Measurements from ENCODE around the gene GGA3.
A peak's percentile ranks its signal among the peaks of the same experiment; 100 is the strongest.
"Not testable (repeated sequence)": the region's sequence is repeated elsewhere in the genome, so short reads cannot be mapped to it uniquely, and the experiment has no call there.

The GGA3 gene

GRCh38 chr17:75260641-75261335 lies 618 bp downstream of the GGA3 start:
- peaks cover 29% of the 10 kb centered on the region for H3K4me1 ChIP-seq (ENCODE audit: control insufficient read depth, insufficient read depth, low read length)
- peak overlapping the region; percentile 99 for H3K9ac ChIP-seq (ENCODE audit: low read length)
- peaks cover 18% of the 10 kb centered on the region for H3K36me3 ChIP-seq (ENCODE audit: control insufficient read depth, insufficient read depth, low read length, severe bottlenecking)
- H3K4me3 ChIP-seq (ENCODE audit: low read length) = peak overlapping the region; percentile 98
- no peak for DNase-seq (ENCODE audit: low read depth)
- H3K9me3 ChIP-seq (ENCODE audit: control insufficient read depth, low read length) = no peaks in the 10 kb centered on the region
- H3K27me3 ChIP-seq (replicated peaks; ENCODE audit: control insufficient read depth, insufficient read depth, low read length) = no peaks in the 10 kb centered on the region

DNA sequence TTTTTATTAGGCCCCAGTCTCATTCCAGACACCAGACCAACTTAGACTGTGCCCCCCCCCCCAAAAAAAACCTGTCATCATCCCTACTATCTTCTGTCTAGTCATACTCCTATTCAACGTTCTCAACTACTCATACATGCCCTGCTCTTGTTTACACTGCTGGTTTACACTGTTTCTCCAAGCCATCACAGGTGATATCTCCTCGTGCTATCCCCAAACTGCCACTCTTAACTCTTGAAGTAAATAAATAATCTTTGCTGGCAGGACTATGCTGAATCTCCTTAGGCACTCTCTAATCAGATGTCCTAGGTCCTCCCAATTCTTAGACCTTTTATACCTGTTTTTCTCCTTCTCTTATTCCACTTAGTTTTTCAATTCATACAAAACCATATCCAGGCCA lies 4.2 kb downstream of the GGA3 start:
- not testable (repeated sequence) for H3K9ac ChIP-seq (ENCODE audit: low read length); DNase-seq (ENCODE audit: low read depth); H3K9me3 ChIP-seq (ENCODE audit: control insufficient read depth, low read length); H3K27me3 ChIP-seq (replicated peaks; ENCODE audit: control insufficient read depth, insufficient read depth, low read length); H3K4me3 ChIP-seq (ENCODE audit: low read length); H3K36me3 ChIP-seq (ENCODE audit: control insufficient read depth, insufficient read depth, low read length, severe bottlenecking)
- peaks cover 23% of the 10 kb centered on the region for H3K4me1 ChIP-seq (ENCODE audit: control insufficient read depth, insufficient read depth, low read length)

DNA sequence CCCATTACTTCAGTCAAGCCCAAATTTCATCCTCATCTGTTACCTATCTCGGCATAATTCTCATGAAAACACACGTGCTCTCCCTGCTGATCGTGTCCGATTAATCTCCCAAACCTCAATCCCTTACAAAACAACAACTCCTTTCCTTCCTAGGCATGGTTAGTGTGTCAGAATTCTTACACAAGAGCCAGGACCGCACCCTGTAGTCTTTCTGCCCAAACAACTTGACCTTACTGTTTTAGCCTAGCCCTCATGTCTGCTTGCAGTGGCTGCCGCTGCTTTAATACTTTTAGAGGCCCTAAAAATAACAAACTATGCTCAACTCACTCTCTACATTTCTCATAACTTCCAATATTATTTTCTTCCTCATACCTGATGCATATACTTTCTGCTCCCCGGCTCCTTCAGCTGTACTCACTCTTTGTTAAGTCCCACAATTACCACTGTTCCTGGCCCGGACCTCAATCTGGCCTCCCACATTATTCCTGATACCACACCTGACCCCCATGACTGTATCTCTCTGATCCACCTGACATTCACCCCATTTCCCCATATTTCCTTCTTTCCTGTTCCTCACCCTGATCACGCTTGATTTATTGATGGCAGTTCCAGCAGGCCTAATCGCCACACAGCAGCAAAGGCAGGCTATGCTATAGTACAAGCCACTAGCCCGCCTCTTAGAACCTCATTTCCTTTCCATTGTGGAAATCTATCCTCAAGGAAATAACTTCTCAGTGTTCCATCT lies 5.3 kb downstream of the GGA3 start:
- not testable (repeated sequence) for H3K9me3 ChIP-seq (ENCODE audit: control insufficient read depth, low read length); DNase-seq (ENCODE audit: low read depth); H3K27me3 ChIP-seq (replicated peaks; ENCODE audit: control insufficient read depth, insufficient read depth, low read length); H3K36me3 ChIP-seq (ENCODE audit: control insufficient read depth, insufficient read depth, low read length, severe bottlenecking); H3K4me3 ChIP-seq (ENCODE audit: low read length); H3K9ac ChIP-seq (ENCODE audit: low read length)
- H3K4me1 ChIP-seq (ENCODE audit: control insufficient read depth, insufficient read depth, low read length) = peaks cover 22% of the 10 kb centered on the region

DNA sequence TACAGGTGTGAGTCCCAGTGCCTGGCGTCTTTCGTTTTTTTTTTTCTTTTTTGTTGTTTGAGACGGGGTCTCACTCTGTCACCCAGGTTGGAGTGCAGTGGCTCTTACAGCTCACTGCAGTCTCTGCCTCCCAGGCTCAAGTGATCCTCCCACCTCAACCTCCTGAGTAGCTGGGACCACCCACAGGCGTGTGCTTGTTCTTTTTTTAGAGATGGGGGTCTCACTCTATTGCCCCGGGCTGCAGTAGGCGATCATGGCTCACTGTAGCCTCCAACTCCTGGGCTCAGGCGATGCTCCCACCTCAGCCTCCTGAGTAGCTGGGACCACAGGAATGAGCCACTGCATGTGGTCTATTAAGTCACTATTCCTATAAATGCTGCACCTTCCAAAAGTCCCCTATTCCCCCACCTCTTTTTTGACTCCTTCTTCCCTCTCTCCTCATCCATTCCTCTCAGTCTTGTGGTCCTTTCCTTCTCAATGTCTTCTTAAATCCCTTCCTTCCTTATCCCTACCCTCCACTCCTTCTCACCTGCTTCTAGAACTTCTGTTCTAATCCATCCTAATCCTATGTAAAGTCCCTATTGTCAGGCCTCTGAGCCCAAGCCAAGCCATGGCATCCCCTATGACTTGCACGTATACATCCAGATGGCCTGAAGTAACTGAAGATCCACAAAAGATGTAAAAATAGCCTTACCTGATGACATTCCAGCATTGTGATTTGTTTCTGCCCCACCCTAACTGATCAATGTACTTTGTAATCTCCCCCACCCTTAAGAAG lies 9.2 kb downstream of the GGA3 start:
- no peaks in the 10 kb centered on the region for H3K27me3 ChIP-seq (replicated peaks; ENCODE audit: control insufficient read depth, insufficient read depth, low read length)
- DNase-seq (ENCODE audit: low read depth) = no peak
- H3K36me3 ChIP-seq (ENCODE audit: control insufficient read depth, insufficient read depth, low read length, severe bottlenecking) = no peaks in the 10 kb centered on the region
- H3K4me1 ChIP-seq (ENCODE audit: control insufficient read depth, insufficient read depth, low read length) = peaks cover 24% of the 10 kb centered on the region
- no peak overlapping the region for H3K9ac ChIP-seq (ENCODE audit: low read length)
- H3K4me3 ChIP-seq (ENCODE audit: low read length) = no peak overlapping the region
- H3K9me3 ChIP-seq (ENCODE audit: control insufficient read depth, low read length) = no peaks in the 10 kb centered on the region

GRCh38 chr17:75250009-75250471 lies 11.4 kb downstream of the GGA3 start:
- no peaks in the 10 kb centered on the region for H3K9me3 ChIP-seq (ENCODE audit: control insufficient read depth, low read length)
- no peaks in the 10 kb centered on the region for H3K27me3 ChIP-seq (replicated peaks; ENCODE audit: control insufficient read depth, insufficient read depth, low read length)
- H3K4me1 ChIP-seq (ENCODE audit: control insufficient read depth, insufficient read depth, low read length) = peaks cover 30% of the 10 kb centered on the region
- peaks cover 17% of the 10 kb centered on the region for H3K36me3 ChIP-seq (ENCODE audit: control insufficient read depth, insufficient read depth, low read length, severe bottlenecking)
- H3K4me3 ChIP-seq (ENCODE audit: low read length) = peak overlapping the region; percentile 75
- peak overlapping the region; percentile 55 for H3K9ac ChIP-seq (ENCODE audit: low read length)
- DNase-seq (ENCODE audit: low read depth) = peak; percentile 76

GRCh38 chr17:75249564-75249963 lies 11.8 kb downstream of the GGA3 start:
- Histone ChIP-seq H3K4me1 (ENCODE audit: control insufficient read depth, insufficient read depth, low read length) (peaks cover 30% of the 10 kb centered on the region), H3K36me3 (ENCODE audit: control insufficient read depth, insufficient read depth, low read length, severe bottlenecking) (peaks cover 22% of the 10 kb centered on the region), H3K4me3 (ENCODE audit: low read length) (peak overlapping the region; percentile 75), H3K9ac (ENCODE audit: low read length) (peak overlapping the region; percentile 55), H3K27me3 (replicated peaks; ENCODE audit: control insufficient read depth, insufficient read depth, low read length) (no peaks in the 10 kb centered on the region), H3K9me3 (ENCODE audit: control insufficient read depth, low read length) (no peaks in the 10 kb centered on the region)
- DNase-seq (ENCODE audit: low read depth) = no peak

DNA sequence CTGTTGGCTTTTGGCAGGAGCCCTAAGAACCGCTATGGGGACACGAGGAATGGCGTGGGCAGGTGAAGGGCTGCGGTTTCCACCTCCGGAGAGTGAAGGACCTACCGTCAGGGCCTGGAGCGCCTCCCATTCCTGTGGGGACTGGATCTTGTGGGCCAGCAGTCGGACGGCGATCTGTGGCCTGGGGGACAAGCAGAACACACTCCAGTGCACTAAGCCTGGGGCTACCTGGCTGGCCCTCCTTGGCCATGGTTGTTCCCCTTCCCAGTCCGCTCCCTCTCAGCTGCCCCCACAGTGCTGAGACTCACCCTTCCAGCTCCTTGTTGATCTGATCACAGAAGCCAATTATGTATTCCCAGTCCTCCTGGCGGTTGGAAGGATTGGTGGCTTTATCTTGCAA lies 15.0 kb downstream of the GGA3 start:
- Histone ChIP-seq H3K27me3 (replicated peaks; ENCODE audit: control insufficient read depth, insufficient read depth, low read length) (no peaks in the 10 kb centered on the region), H3K9ac (ENCODE audit: low read length) (no peak overlapping the region), H3K9me3 (ENCODE audit: control insufficient read depth, low read length) (no peaks in the 10 kb centered on the region), H3K4me3 (ENCODE audit: low read length) (no peak overlapping the region), H3K36me3 (ENCODE audit: control insufficient read depth, insufficient read depth, low read length, severe bottlenecking) (peaks cover 51% of the 10 kb centered on the region), H3K4me1 (ENCODE audit: control insufficient read depth, insufficient read depth, low read length) (peaks cover 40% of the 10 kb centered on the region)
- DNase-seq (ENCODE audit: low read depth) = no peak

- no peaks in the 10 kb centered on the region for H3K27me3 ChIP-seq (replicated peaks; ENCODE audit: control insufficient read depth, insufficient read depth, low read length)
- H3K9me3 ChIP-seq (ENCODE audit: control insufficient read depth, low read length) = no peaks in the 10 kb centered on the region
- H3K4me1 ChIP-seq (ENCODE audit: control insufficient read depth, insufficient read depth, low read length) = peaks cover 44% of the 10 kb centered on the region
- DNase-seq (ENCODE audit: low read depth) = no peak
- H3K36me3 ChIP-seq (ENCODE audit: control insufficient read depth, insufficient read depth, low read length, severe bottlenecking) = peaks cover 56% of the 10 kb centered on the region
- no peak overlapping the region for H3K9ac ChIP-seq (ENCODE audit: low read length)
- H3K4me3 ChIP-seq (ENCODE audit: low read length) = no peak overlapping the region
These were observed 16.4 kb downstream of the GGA3 start for GRCh38 chr17:75245011-75245410.

DNA sequence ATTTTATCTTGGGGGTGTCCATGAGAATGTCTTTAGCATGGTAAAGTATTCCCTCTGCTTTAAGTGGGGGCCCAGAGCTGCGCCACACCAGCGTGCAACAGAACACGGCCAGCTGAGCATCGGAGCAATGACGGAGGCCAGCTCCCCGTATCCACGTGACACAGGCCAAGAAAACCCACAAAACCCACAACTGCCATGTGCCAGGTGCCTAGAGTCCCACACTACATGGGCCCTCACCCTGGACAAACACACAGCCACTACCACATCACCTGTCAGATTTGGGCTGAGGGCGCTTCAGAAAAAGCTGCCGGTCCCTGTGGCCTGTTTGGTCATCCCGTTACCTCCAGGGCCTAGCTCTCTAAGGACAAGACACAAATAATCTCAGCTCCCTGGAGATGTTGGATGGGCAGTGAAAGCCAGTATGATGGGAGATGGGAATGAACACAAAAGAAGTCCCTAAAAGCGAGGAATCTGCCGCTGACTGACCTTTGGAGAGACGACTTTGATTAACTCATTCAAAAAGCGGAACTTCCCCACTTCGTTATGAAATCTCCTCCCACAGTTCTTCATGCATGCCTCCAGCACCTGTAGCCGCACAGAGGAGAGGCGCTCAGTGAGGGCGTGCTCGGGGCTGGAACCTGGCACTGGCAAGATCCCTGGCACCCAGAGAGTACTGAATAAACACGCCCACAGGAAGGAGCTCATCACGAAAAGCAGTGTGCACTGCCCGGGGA lies 17.1 kb downstream of the GGA3 start:
- peaks cover 37% of the 10 kb centered on the region for H3K4me1 ChIP-seq (ENCODE audit: control insufficient read depth, insufficient read depth, low read length)
- H3K27me3 ChIP-seq (replicated peaks; ENCODE audit: control insufficient read depth, insufficient read depth, low read length) = no peaks in the 10 kb centered on the region
- DNase-seq (ENCODE audit: low read depth) = no peak
- no peaks in the 10 kb centered on the region for H3K9me3 ChIP-seq (ENCODE audit: control insufficient read depth, low read length)
- H3K36me3 ChIP-seq (ENCODE audit: control insufficient read depth, insufficient read depth, low read length, severe bottlenecking) = peaks cover 62% of the 10 kb centered on the region
- H3K9ac ChIP-seq (ENCODE audit: low read length) = no peak overlapping the region
- no peak overlapping the region for H3K4me3 ChIP-seq (ENCODE audit: low read length)

- DNase-seq (ENCODE audit: low read depth) = no peak
- Histone ChIP-seq H3K4me3 (ENCODE audit: low read length) (no peak overlapping the region), H3K4me1 (ENCODE audit: control insufficient read depth, insufficient read depth, low read length) (peaks cover 35% of the 10 kb centered on the region), H3K36me3 (ENCODE audit: control insufficient read depth, insufficient read depth, low read length, severe bottlenecking) (peaks cover 80% of the 10 kb centered on the region), H3K9me3 (ENCODE audit: control insufficient read depth, low read length) (no peaks in the 10 kb centered on the region), H3K9ac (ENCODE audit: low read length) (no peak overlapping the region), H3K27me3 (replicated peaks; ENCODE audit: control insufficient read depth, insufficient read depth, low read length) (no peaks in the 10 kb centered on the region)
These were observed 18.9 kb downstream of the GGA3 start for GRCh38 chr17:75242461-75243042.
